WI38 (cell line): ENCODE data around the gene CAMKK2.

Experiments
- H3K4me3 ChIP-seq: 2 replicates; pipeline ENCODE4 v1.5.1; 2011; ENCODE audit warnings: low read depth, mild to moderate bottlenecking, control low read depth, low read length
- TF ChIP-seq, protein P1 (sequence below): IDR thresholded peaks from 2 replicates; pipeline ENCODE4 v1.5.1; 2012; ENCODE audit warnings: low read depth, mild to moderate bottlenecking, control low read depth, low read length

The CAMKK2 gene

DNA sequence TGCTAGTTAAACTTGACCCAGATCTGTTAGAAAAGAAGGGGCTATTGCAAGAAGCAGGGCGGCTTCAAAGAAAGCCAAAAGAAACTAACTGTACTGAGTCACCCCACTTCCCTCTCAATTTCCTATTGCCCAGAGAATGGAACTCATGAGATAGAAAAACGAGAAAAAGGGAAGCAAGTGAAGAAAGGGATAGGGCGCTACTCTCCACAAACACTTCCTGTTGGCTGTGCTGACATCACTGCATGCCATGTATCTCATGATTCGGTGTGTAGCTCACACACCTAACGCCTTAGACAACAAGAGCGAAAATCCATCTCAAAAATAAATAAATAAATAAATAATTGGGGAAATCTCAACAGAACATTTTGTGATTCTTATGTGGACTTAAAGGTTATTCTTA, 99.6 kb downstream of the CAMKK2 start:
- H3K4me3 ChIP-seq: no peak overlapping the region
- TF ChIP-seq, protein P1, sequence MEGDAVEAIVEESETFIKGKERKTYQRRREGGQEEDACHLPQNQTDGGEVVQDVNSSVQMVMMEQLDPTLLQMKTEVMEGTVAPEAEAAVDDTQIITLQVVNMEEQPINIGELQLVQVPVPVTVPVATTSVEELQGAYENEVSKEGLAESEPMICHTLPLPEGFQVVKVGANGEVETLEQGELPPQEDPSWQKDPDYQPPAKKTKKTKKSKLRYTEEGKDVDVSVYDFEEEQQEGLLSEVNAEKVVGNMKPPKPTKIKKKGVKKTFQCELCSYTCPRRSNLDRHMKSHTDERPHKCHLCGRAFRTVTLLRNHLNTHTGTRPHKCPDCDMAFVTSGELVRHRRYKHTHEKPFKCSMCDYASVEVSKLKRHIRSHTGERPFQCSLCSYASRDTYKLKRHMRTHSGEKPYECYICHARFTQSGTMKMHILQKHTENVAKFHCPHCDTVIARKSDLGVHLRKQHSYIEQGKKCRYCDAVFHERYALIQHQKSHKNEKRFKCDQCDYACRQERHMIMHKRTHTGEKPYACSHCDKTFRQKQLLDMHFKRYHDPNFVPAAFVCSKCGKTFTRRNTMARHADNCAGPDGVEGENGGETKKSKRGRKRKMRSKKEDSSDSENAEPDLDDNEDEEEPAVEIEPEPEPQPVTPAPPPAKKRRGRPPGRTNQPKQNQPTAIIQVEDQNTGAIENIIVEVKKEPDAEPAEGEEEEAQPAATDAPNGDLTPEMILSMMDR: no peak

DNA sequence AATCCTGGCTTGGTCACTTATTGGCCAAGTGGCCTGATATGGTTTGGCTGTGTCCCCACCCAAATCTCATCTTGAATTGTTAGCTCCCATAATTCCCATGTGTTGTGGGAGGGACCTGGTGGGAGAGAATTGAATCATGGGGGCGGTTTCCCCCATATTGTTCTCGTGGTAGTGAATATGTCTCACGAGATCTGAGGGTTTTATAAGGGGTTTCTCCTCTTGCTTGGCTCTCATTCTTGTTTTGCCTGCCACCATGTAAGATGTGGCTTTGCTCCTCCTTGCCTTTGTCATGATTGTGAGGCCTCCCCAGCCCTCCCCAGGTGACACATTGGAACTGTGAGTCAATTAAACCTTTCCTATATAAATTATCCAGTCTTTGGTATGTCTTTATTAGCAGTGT, 105.4 kb downstream of the CAMKK2 start:
- TF ChIP-seq, protein P1: no peak
- H3K4me3 ChIP-seq: no peak overlapping the region

DNA sequence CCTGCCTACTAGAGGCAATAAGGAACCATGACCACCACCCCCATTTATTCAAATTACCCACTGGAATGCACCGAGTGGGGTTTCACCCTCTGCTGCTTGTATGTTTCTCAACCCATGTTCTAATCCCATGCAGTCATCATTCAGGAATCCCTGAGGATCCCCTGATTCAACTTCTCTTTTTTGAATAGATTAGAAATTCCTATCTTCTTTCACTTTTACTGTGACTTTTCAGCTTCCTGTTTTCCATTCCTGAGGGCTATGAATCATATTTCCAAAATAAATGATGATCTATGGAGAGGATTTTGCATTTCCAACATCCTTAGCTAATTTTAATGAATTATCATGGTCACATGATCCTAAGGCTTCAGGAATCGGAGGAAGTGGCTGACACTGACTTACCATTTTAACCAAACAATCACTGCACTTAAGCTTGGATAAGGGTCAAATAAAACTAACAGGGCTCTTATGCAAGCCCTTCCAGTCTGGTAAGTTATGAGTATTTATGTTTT, 105.9 kb downstream of the CAMKK2 start:
- no peak overlapping the region for H3K4me3 ChIP-seq
- TF ChIP-seq, protein P1: no peak

DNA sequence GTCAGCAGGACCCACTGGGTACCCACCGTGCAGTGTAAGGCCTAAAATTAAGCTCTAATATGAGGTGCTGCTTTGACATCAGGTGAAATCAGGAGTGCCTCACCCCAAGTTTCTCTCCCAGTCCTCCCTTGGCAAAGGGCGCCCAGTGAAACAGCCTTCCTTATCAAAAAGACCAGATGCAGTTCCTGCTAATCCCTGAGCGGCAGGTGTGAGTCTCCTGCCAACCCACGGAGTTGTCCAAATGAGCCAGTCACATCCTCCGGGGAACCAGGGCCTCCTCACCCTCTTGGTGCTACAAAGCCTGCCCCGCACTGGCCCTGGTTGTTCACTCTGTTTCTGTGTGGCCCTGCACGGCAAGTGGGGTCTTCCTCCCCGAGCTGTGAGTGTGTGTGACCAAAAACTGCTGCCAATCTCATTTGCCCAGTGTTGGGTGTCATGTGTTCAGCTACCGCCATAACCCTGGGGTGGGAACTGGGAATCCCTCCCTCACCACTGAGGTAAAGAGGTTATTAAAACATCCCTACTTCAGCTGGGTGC, 106.8 kb downstream of the CAMKK2 start:
- TF ChIP-seq, protein P1: no peak
- H3K4me3 ChIP-seq: no peak overlapping the region

DNA sequence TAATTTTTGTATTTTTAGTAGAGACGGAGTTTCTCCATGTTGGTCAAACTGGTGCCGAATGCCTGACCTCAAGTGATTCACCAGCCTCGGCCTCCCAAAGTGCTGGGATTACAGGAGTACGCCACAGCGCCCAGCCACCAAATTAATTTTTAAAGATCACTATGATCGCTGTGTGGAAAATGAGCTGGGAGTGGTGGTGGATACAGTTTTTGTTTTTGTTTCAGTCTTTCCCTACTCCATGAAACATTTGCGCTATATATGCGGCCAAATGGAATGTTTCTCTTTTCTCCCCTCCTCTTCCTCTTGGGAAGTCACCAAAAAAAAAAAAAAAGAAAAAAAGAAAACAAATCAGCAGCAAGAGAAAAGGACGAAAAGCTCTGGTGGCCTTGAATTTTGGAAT, 107.4 kb downstream of the CAMKK2 start:
- no peak overlapping the region for H3K4me3 ChIP-seq
- TF ChIP-seq, protein P1: no peak

DNA sequence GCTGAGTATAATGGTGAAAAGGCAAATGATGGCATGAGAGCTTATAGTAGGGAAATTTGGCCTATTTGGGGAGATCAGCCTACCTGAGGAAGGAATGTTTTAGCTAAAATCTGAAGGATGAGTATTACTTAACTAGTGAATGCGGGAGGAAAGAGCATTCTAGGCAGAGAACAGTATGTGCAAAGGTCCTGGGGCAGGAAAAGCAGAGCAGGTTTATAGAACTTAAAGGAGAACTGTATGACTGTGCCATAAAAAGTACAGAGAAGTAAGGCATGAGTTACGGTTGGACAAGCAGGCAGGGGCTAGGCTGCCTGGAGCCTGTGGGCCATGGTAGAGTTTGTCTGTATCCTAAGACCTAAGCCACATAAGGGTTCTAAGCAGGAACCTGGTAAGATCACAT, 108.3 kb downstream of the CAMKK2 start:
- TF ChIP-seq, protein P1: no peak

More for the DNA sequence above, 108.3 kb downstream of the CAMKK2 start:
- H3K4me3 ChIP-seq: no peak overlapping the region
